Measurements from ENCODE around the gene DCLK2.

DCLK2 gene

GRCh38 chr4:150283689-150284088, 205.4 kb downstream of the DCLK2 start:
- no peak for DNase-seq

- DNase-seq = no peak
Measured at GRCh38 chr4:150286656-150287055, 208.4 kb downstream of the DCLK2 start.

DNA sequence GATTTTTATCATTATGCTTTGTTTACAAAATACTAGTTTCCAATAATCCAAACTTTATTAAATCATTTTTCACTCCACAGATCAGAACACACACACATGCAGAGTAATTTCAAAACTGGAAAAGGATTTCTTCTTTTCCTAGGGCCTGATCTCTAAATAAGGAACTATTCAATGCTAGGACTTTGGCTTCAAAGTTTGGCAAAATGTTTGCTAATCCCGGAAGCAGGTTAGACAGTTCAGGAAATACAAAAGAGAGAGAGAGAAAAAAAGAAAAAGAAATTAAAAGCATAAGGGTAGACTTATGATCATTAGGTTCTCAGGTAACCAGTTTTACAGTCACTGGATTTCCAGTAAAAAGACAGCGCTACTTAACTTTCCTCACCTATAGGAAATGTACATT, 211.0 kb downstream of the DCLK2 start:
- DNase-seq = no peak

GRCh38 chr4:150289881-150290280, 211.6 kb downstream of the DCLK2 start:
- DNase-seq = no peak

- DNase-seq = peak; percentile 35
Measured at GRCh38 chr4:150297861-150298474, 219.7 kb downstream of the DCLK2 start.

GRCh38 chr4:150299816-150300215, 221.6 kb downstream of the DCLK2 start:
- no peak for DNase-seq

DNA sequence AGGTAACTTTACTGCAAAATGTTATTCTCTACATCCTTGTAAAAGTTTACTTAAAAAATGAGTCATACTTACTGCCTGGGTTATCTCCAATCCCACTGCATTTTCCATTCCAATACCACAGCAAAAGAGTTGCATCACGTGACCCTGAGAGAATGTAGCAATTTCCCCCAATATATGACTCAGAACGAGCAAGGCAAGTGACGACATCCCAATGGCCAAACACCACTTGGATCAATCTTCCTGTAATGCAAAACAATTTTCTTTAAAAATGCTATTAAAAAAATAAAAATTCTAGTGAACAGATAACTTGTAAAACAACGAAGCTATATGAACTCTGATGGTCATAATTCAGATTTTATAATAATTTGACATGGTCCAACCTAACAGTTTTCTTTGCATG, 224.3 kb downstream of the DCLK2 start:
- DNase-seq = no peak

- no peak for DNase-seq
Measured at GRCh38 chr4:150305995-150306394, 227.8 kb downstream of the DCLK2 start.

GRCh38 chr4:150306719-150307118, 228.5 kb downstream of the DCLK2 start:
- DNase-seq = no peak

Measured in NCI-H2171 treated with DMSO at 0.1 percent for 48 hours (cell line).